GM21723 (cell line): Measurements from ENCODE around the gene ENDOU.

ENCODE experiments used
- ATAC-seq: cut with Tn5 transposase; IDR thresholded peaks from one replicate; pipeline ENCODE4 v1.9.1; 2021; ENCODE audit warnings: mild to moderate bottlenecking, moderate library complexity; ENCODE audit not compliant: unreplicated experiment

ENDOU gene, protein sequence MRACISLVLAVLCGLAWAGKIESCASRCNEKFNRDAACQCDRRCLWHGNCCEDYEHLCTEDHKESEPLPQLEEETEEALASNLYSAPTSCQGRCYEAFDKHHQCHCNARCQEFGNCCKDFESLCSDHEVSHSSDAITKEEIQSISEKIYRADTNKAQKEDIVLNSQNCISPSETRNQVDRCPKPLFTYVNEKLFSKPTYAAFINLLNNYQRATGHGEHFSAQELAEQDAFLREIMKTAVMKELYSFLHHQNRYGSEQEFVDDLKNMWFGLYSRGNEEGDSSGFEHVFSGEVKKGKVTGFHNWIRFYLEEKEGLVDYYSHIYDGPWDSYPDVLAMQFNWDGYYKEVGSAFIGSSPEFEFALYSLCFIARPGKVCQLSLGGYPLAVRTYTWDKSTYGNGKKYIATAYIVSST

DNA sequence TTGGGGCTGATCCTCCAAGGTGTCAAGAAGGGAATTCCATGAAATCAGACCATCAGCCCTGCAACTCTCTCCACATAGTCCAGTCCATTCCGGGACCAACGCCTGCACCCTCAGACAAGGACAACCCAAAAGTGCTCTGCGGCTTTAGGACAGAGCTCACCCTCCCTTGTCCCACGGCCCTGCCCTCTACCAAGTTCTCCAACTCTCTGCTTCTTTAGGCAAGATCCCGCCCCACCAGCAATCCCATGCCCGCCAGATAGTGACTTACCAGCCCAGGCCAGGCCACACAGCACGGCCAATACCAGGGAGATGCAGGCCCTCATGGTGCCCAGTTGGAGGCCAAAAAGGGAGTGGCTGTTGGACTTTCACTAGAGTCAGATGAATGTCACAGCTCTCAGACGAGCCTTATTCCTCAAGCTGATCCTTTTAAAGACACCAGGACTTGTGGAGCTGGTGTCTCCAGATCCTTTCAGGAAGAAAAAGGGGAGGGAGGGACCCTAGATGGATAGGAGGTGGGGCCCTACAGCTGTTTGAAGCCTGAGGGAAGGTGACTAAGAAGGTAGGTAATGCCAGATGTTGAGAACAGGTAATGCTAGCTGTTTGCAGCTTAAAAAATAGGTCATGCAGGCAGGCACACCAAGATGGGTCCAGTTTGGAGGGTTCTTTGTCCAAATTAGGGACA, at the start of gene ENDOU:
Gene ENDOU, minus strand, starts transcription at position 400 of the 682 bp plus-strand sequence. Its CDS starts 77 bp downstream, at position 323.
- ATAC-seq = no peak

DNA sequence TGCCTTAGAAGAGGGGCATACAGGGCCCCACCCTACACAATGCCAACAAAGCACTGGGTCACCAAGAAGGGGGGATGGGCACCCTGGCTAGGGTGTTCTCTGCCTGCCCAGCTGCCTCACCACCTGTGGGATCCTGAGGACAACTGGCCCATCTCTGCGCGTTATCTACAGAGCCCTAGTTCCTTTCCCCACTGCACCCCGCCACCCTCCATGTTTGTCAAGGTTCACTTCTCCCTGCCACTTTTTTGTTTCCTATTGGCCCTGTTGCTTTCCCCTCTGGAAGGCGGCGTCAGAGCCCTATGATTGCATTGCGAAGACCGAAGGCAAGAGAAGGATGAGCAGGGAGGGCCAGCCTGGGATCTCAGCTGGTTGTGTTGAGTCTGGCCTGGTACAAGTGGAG, 49.4 kb upstream of the ENDOU start:
- no peak for ATAC-seq

DNA sequence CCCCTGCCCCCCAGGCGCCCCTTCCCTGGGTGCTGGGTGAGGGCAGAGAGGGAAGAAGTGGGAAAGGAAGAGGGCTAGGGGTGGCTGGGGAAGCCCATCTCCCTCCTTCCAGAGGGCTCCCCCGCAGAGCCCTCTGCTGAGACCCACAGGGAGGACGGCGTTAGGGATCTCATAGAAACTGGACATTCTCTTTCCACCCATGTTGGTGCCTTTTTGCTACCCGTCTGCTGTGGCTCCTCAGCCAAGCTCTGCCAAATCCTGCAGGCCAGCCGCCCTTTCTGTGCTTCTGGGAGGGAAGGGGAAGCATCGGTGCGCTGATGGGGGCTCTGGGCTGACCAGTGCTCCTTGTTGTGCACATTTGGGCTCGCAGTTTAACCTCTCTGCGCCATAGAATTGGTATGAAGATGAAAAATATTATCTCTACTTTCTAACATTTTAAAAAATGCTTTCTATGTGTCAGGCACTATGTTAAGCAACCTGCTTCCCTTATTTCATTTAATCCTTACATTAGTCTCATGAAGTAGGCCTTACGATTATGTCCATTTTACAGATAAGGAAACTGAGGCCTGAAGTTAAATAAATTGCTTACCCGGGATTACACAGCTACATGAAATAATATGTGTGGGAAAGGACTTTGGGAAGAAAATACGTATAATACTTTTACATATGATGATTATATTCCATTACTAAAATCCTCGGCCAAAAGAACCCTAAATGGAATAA, 48.7 kb upstream of the ENDOU start:
- ATAC-seq = peak; percentile 2

DNA sequence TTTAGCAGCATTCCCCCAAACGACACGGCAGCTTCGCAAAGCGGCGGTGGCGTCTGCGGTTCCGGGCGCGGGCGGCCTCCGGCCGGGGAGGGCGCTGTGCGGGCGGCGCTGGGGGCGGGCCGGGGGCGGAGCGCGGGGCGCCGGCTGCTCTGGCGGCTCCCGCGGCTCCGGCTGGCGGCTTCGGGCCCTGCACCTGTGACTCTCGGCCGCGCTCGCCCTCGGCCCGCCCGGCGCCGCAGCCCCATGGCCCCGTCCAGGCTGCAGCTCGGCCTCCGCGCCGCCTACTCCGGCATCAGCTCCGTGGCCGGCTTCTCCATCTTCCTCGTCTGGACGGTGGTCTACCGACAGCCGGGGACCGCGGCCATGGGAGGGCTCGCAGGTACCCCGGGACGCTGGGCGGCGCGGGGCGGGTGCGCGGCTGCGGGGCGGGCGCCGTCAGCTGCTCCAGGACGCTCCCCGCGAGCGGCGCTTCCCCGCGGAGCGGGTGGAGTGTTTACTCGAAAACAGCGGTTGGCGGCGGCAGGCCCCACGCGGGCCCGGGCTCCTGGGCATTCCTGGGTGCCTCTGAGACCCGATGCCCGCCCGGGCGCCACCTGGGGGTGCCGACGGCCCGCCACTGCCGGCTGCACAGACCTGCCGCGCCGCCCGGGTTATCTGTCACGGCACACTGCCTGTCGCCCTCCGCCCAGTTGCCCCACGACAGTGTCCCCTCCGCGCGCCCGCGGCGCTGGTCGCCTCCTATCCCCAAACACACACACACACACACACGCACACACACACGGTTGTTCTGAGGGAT, 48.0 kb upstream of the ENDOU start, which contains the start of gene SLC48A1:
Gene SLC48A1, plus strand, starts transcription at position 177 of the 796 bp plus-strand sequence. Its CDS starts 67 bp downstream, at position 244.
- peak; percentile 84 for ATAC-seq

DNA sequence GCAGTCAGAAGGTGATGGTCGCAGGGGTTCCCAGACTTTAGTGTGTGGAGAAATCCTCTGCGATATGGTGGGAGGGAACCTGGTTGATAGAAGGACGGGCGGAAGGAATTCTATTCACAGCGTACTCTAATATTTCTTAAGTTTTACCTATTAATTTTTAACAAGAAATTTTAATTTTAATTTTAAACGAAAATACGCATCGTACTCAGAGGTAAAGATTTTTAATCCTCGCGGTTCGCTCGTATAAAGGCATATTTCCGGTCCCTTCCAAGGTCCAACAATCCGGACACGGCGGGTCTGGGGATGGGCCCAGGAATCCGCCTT, 47.4 kb upstream of the ENDOU start:
- no peak for ATAC-seq

DNA sequence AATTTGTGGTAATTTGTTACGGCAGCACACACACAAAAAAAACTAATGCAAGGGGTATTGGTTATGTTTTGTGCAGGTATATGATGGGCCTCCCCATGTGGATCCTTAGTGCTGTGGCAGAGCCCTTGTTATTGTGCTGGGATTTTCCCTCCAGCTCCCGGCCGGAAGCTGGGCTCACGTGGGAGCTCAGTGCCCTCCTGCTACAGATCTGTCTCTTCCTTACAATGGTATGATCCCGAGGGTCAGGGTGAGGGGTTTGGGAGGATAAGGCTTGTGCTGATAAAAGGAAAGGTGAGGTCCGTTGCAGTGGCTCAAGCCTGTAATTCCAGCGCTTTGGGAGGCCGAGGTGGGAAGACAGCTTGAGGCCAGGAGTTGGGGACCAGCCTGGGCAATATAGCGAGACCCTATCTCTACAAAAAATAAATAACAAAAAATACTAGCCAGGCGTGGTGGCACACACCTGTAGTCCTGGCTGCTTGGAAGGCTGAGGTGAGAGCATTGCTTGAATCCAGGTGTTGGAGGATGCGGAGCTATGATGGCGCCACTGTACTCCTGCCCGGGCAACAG, 46.9 kb upstream of the ENDOU start:
- no peak for ATAC-seq

DNA sequence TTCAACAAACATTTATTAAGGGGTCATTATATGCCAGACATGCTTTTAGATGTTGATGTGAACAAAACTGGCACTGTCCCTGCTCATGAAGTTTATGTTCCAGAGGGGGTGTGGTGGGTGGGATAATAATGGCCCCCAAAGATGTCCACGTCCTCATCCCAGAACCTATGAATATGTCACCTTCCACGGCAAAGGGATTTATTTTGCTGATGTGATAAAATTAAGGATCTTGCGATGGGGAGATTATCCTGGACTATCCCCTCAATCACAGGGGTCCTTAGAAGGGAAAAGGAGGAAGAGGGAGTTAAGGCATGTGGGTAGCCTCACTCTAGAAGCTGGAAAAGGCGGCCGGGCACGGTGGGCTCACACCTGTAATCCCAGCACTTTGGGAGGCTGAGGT, 46.0 kb upstream of the ENDOU start:
- no peak for ATAC-seq

DNA sequence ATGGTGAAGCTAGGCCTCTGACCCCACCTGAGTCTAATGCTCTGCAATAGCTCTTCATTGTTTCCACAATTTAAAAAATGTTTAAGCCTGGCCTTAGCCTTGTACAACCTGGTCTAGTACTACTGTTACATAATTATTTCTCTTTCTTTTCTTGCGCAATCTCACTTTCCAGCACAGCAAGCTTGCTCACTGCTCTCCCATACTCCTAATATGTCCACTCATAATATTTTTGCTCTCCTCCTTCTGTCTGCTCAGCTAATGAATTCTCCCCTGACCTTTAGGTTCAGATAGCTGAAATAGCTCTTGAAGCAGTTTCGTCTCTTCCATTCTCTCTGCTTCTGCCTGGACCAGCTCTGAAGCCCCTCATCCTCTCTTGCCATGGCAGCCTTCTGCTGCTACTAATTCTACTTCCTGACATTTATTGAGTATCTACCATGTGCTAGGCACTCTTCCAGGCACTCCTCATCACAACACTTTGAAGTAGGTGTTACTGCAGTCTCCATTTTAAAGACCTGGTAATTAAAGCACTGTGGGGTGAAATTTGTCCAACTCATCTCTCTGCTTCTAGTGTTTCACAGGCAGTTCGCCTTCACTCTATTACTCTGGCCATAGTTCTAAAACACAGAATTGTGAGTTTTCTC, 44.9 kb upstream of the ENDOU start:
- no peak for ATAC-seq

DNA sequence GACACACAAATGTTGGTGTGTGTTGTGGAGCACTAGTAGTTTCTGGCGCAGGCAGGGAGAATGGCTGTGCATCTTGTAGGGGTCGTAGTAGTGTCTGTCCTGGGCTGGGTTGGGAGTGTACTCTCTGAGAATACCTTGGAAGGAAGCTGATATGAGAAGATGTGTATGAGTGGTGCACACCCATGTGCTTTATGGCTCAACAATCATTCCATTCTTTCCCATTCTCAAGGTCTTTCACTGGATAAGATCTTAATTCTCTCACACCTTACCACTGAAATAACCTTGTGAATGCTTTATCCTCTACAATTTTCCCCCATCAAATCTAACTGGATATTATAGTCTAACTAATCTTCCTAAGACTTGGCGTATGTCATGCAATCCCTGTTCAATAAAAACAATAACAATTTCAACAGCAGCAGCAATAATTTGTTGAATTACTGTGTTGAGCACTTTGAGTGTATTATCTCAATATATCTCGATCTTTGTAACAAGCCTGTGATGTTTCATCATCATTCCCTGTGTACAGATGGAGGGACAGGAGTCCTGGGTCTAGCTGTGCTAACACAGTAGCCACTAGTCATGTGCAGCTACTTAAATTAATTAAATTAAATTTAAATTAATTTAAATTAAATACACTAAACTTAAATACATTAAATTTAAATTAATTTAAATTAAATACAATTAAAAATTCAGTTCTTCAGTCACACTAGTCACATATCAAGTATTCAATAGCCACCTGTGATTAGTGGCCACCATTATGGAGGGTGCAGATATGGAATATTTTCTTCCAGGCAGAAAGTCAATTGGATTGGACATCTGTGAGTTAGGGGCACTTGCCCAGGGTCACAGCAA, 44.2 kb upstream of the ENDOU start:
- ATAC-seq = no peak

DNA sequence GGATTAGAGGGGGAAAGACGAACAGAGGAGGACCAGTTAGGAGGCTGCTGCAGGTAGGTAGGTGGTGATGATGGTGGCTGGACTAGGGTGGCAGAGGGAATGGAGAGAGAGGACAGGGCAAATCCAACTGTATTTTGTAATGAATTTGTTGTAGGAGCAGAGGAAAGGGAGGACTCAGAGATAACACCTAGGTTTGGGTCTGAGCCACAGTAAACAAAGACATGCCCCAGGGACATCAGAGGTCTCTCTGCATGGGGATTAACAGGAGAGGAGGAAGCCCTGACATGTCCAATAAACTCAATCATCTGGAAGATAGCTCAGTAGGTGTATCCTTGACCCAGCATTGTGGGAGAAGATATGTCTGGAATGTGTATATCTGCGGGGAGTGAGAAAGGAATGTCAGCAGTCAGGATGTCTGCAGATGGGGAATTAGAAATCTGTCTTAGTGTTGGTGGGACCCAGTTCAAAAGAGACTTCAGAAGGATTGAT, 43.1 kb upstream of the ENDOU start:
- ATAC-seq = no peak

DNA sequence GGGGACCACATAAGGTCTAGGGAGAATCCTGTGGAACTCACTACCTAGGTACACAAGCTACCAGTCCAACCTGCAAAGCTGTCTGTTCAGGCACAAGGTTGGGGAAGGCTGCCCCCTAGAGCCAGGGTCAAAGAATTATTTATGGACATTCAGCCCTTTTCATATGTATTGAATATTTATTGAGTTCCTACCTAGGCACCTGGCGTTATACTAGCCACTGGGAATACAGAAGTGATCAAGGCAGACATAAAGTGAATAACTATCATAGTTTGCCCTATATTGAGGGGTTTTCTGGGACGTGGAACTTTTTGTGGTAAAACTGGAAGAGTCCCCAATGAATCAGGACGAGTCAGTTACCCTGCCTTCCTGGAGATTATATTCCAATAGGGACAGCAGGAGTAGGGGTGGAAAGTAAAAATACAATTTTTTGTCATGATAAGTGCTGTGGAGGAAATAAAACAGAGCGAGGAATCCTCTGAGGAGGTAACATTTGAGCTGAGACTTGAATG, 42.0 kb upstream of the ENDOU start:
- ATAC-seq = peak; percentile 59

DNA sequence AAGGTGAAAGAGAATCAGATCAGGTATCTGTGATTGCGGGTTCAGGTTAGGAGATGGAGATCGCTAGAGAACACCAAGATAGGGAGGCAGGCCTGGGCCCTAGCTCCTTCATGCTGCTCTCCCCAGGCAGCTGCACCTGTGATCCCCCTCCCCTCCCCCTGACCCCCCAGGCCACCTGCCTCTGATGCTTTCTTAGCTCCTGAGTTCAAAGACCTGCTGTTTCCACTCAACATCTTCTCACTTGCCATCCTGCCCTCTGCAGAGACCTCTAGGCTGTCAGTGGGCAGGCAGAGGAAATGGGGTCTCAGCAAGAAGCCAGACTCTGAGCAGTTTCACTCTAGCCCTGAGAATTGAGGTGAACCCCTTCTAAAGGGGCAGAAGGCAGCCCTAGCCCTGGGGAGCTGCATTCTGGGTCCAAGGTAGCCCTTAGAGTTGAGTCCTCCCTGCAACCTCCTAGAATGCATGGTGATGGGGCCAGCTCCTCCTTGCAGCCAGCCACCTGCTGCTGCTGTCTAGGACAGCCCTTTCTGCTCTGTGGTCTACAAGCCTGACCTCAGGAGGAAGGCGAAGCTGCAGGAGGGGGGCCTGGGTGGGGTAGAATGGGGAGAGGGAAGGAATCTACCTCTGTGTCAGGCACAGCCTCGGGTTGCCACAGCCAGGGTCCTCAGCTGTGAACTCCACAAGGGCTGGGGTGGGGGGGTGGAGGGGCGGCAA, 41.4 kb upstream of the ENDOU start:
- no peak for ATAC-seq

DNA sequence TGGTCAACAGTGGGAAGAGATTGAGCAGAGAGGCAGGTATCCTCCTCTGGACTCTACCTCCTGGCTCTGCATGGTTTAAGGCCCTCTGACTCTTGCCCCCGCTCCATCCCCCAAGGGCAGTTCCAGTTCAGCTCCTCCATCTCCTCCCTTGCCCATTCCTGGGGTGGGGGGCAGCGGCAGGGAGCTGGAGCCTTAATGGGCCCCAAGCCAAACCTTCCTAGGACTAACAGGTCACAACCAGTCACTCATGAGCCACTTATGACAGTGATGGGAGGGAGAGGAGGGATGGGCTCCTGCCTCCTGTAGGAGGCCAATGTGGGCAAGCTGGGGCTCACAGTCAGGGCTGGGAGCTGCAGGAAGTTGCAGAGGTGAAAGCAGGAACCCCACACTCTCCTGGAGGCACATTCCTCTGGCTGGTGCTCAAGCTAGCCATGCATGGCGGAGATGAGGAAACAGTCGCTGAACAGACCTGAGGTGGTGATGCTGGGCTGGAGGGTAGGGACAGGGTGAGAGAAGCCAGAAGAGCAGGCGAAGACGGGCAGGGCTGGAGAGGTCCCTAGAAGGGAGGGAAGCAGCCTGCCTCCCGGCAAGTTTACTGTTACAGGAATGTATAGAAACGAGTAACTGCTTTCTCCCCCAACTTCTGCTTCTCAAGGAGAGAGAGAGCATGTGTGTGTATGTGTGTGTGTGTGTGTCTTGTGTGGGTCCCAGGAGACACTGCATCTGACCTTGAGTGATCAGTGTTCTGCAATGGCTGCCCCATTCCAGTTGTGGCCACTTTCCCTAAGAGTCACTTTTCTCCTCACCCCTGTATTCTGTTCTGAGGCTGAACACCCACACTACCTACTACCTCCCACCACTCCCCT, 38.4 kb upstream of the ENDOU start:
- ATAC-seq = no peak

DNA sequence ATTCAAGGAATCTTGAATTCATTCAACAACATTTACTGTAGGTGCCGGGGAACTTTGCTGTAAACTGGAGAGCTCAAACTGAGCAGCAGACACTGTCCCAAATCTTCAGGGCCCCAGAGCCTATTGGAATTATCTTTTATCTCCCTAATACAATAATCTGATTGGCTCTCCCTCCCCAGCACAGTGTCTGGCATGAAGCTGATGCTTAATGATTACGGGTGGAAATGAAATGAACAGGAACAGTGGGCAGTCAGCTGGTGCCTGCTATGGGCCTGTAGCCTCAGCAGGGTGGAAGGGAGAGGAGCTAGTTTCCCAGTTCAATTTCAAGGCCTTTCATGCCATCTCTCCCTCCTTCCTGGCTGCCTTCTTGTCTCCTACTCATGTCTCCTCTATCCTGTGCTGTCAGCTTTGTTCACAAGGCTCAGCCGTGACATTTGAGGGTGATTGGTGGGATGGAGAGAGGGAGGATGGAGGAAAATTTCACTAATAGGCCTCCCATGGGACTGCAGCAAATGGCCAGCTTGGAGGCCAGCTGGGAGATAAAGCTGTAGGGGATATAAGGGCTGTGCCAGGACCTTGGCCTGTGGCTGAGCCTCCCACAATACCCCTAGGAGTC, 37.7 kb upstream of the ENDOU start:
- no peak for ATAC-seq

DNA sequence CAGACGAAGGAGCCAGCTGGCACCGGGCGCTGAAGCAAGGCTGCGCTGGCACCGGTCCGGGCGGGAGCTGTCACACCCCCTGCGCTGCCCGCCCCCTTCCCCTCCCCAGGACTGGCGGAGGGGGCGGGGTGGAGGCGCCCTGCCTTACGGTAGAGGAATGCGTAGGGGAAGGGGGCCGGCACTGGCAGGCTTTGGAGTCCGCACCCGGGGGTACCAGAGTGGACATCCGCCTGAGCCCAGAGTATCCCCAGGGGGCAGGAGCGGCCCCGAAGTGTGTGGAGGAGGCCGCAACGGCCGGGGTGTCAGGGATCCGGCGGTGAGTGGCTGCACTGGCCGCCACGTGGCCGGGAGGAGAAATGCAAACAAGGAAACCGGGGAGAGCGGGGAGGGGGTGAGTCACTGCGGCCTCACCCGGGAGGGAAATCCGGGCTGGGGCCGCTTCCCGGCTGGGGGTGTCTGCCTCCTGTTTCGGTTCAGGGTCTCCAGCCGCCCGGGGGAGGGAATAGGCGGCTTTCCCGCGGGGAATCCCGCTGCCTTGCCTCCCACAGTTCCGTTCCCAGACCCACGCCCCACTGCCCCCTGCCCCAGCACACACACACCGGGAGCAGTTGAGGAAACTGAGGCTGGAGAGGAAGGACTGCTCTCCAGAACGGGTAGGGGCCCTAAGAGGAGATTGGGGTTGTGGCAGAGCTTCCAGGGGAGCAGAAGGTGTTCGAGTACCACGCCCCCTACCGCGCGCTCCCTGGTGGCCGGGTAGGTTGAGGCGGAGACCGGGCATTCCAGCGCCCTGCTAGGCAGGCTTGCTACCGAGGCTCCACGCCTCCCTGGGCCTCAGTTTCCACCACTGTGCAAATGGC, 33.8 kb upstream of the ENDOU start, which contains the start of gene RAPGEF3:
Gene RAPGEF3, minus strand, starts transcription at position 47 of the 857 bp plus-strand sequence. CDS start 324 bp downstream, outside the sequence.
- peak; percentile 68 for ATAC-seq

DNA sequence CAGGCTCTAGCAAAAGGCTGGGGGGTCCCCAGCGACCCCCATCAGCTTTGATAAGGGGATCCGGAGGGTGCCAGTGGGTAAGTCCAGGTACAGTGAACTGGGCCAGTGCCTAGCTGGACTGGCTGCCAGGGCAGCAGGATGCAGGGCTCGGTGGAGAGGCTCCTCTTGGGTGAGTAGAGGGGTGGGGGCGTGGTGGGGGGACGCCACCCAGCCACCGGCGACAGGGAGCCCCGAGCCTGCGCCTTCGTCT, 33.2 kb upstream of the ENDOU start:
- no peak for ATAC-seq
